OCI-LY1 (cell line): ENCODE measurements around the gene AMPD3.

Source experiments
- CTCF ChIP-seq: fragments of 200-600 bp; sonication (generic), shearing (Covaris generic); IDR thresholded peaks from 2 replicates; pipeline ENCODE4 v1.5.1; 2017; ENCODE audit warnings: mild to moderate bottlenecking, antibody characterized with exemption, low read length, moderate library complexity, mixed read lengths
- EZH2 ChIP-seq: fragments of 200-600 bp; sonication (generic), shearing (Covaris generic); IDR thresholded peaks from 2 replicates; pipeline ENCODE4 v1.8.0; 2017; ENCODE audit warnings: borderline replicate concordance, mixed run types, mild to moderate bottlenecking, antibody characterized with exemption, low read length, moderate library complexity, mixed read lengths

DNA sequence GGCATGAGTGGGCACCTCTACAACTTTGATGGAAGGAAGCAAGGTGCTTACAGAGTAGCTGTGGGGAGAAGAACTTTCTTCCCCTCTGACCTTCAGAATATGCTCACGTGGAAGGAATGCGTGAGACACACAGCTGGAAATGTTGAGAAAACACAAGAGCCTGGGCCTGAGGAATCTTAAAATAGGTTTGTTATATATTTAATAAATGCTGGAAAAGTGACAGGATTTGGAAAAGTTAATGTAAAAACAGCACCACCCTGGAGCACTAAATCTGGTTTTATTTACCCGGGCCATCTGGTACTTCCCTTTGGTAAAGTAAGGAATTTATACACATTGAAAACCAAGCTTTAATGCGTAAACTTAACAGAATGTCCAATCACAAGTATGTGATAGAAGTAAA lies 14.0 kb upstream of the AMPD3 start:
- no peak for TF ChIP-seq CTCF
- TF ChIP-seq EZH2: no peak
